GM10266 (cell line): ENCODE measurements around the gene CRB3.

Source experiments
- DNase-seq: peaks from one replicate; pipeline ENCODE4 v3.0.0; 2012; ENCODE audit errors: extremely low spot score
- CTCF ChIP-seq: IDR thresholded peaks from 2 replicates; pipeline ENCODE4 v1.5.1; 2012; ENCODE audit warnings: mild to moderate bottlenecking, low read depth; ENCODE audit not compliant: control insufficient read depth, insufficient read depth; ENCODE audit errors: missing control alignments

The CRB3 gene

GRCh38 chr19:6470173-6470572 is 6.1 kb downstream of the CRB3 start:
- no peak for TF ChIP-seq CTCF

GRCh38 chr19:6471076-6471475 is 7.0 kb downstream of the CRB3 start:
- DNase-seq: no peak
- no peak for TF ChIP-seq CTCF

More at GRCh38 chr19:6470173-6470572, 6.1 kb downstream of the CRB3 start:
- no peak for DNase-seq

GRCh38 chr19:6472713-6473112 is 8.6 kb downstream of the CRB3 start:
- DNase-seq: no peak
- no peak for TF ChIP-seq CTCF

- TF ChIP-seq CTCF: no peak
- no peak for DNase-seq
Measured at GRCh38 chr19:6473647-6474046, 9.6 kb downstream of the CRB3 start.

GRCh38 chr19:6475321-6476108 is 11.4 kb downstream of the CRB3 start:
- TF ChIP-seq CTCF: no peak
- DNase-seq: no peak

- DNase-seq: peak; percentile 83
- TF ChIP-seq CTCF: no peak
Measured at GRCh38 chr19:6476155-6476895, 12.3 kb downstream of the CRB3 start.
